NCI-H128 (cell line): ENCODE data around the gene DIP2A.
"Not testable (repeated sequence)": the region's sequence is repeated elsewhere in the genome, so short reads cannot be mapped to it uniquely, and the experiment has no call there.

ENCODE experiments used
- DNase-seq: peaks from one replicate; lab custom pipeline; 2025; ENCODE audit not compliant: unreplicated experiment; lab: John Stamatoyannopoulos, UW

Gene DIP2A

GRCh38 chr21:46553993-46554392 is 95.3 kb downstream of the DIP2A start:
- DNase-seq = no peak

GRCh38 chr21:46554431-46555224 is 95.9 kb downstream of the DIP2A start:
- no peak for DNase-seq

GRCh38 chr21:46555225-46555617 is 96.5 kb downstream of the DIP2A start:
- DNase-seq = no peak

- no peak for DNase-seq
Observed at GRCh38 chr21:46555678-46556077, 97.0 kb downstream of the DIP2A start.

- DNase-seq = no peak
Observed at GRCh38 chr21:46556802-46557201, 98.1 kb downstream of the DIP2A start.

- no peak for DNase-seq
Observed at GRCh38 chr21:46557469-46557868, 98.8 kb downstream of the DIP2A start.

- no peak for DNase-seq
Observed at GRCh38 chr21:46557919-46558392, 99.3 kb downstream of the DIP2A start.

- no peak for DNase-seq
Observed at GRCh38 chr21:46559291-46559983, 100.7 kb downstream of the DIP2A start.

GRCh38 chr21:46560568-46561444 is 102.1 kb downstream of the DIP2A start:
- DNase-seq = no peak

GRCh38 chr21:46561445-46562090 is 102.9 kb downstream of the DIP2A start:
- DNase-seq = no peak

GRCh38 chr21:46562472-46562871 is 103.8 kb downstream of the DIP2A start:
- no peak for DNase-seq

- DNase-seq = no peak
Observed at GRCh38 chr21:46562964-46563607, 104.4 kb downstream of the DIP2A start.

- DNase-seq = no peak
Observed at GRCh38 chr21:46564391-46564790, 105.7 kb downstream of the DIP2A start.

- no peak for DNase-seq
Observed at GRCh38 chr21:46567348-46567747, 108.7 kb downstream of the DIP2A start.

GRCh38 chr21:46568562-46568961 is 109.9 kb downstream of the DIP2A start:
- no peak for DNase-seq

- no peak for DNase-seq
Observed at GRCh38 chr21:46569081-46569480, 110.4 kb downstream of the DIP2A start.

- DNase-seq = no peak
Observed at GRCh38 chr21:46570119-46570518, 111.4 kb downstream of the DIP2A start.

- no peak for DNase-seq
Observed at GRCh38 chr21:46570631-46571030, 111.9 kb downstream of the DIP2A start.

- DNase-seq = no peak
Observed at GRCh38 chr21:46572850-46573249, 114.2 kb downstream of the DIP2A start.

- not testable (repeated sequence) for DNase-seq
Observed at GRCh38 chr21:46577786-46578185, 119.1 kb downstream of the DIP2A start.
